ENCODE measurements around the gene KLHL15. TPM values are rescaled to one million over a fixed set of nuclear protein-coding genes. Genes with fewer than 3 reads are reported as not detected.

Gene KLHL15
- total RNA-seq, 1 experiment from 2014 or later = 7.2 TPM

DNA sequence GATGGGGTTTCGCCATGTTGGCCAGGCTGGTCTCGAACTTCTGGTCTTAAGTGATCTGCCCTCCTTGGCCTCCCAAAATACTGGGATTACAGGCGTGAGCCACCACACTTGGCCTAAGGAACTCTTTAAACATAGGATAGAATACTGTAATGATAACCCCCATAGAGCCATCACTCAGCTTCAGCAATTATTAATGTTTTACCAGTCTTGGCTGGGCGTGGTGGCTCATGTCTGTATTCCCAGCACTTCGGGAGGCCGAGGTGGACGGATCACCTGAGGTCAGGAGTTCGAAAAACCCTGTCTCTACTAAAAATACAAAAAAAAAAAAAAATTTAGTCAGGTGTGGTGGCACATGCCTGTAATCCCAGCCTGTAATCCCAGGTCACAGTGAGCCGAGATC is 42.9 kb upstream of the KLHL15 start:
- POLR2A ChIA-PET = interaction anchor here (0.6 kb wide), 1 partner anchor 1013 kb away, joined by 3 read pairs; no protein-coding TSS in a partner anchor

DNA sequence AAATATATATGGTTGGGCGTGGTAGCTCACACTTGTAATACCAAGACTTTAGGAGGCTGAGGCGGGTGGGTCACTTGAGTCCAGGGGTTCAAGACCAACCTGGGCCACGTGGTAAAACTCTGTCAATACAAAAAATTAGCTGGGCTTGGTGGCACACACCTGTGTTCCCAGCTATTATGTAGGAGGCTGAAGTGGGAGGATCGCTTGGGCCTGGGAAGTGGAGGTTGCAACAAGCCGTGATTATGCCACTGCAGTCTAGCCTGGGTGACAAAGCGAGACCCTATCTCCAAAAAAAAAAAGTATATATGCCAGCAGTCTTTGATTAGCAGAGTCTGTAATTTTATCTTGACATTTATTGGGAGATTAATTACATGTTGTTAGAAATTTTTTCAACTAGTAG is 36.5 kb upstream of the KLHL15 start:
- ChIA-PET POLR2A (interaction anchor here (0.7 kb wide), 1 partner anchor 8 kb away, joined by 3 read pairs; the partner anchor contains the start of gene EIF2S3), CTCF (no interaction called here)
- no peak overlapping the region for H3K27ac Mint-ChIP-seq
- peaks cover 60% of the 10 kb centered on the region for H3K36me3 Mint-ChIP-seq
- DNase-seq (ENCODE audit: low spot score) (no peak), ATAC-seq (no peak)
- no peaks in the 10 kb centered on the region for H3K4me1 Mint-ChIP-seq
- no peaks in the 10 kb centered on the region for H3K9me3 Mint-ChIP-seq
- no peaks in the 10 kb centered on the region for H3K27me3 Mint-ChIP-seq (ENCODE audit: low read depth)
- H3K4me3 Mint-ChIP-seq = no peak overlapping the region
- TF ChIP-seq, protein P1, sequence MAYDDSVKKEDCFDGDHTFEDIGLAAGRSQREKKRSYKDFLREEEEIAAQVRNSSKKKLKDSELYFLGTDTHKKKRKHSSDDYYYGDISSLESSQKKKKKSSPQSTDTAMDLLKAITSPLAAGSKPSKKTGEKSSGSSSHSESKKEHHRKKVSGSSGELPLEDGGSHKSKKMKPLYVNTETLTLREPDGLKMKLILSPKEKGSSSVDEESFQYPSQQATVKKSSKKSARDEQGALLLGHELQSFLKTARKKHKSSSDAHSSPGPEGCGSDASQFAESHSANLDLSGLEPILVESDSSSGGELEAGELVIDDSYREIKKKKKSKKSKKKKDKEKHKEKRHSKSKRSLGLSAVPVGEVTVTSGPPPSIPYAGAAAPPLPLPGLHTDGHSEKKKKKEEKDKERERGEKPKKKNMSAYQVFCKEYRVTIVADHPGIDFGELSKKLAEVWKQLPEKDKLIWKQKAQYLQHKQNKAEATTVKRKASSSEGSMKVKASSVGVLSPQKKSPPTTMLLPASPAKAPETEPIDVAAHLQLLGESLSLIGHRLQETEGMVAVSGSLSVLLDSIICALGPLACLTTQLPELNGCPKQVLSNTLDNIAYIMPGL (CRISPR knock-in tag; IDR thresholded peaks at IDR 0.05) = no peak
- TF ChIP-seq FOXP1 (CRISPR knock-in tag; IDR thresholded peaks at IDR 0.05; ENCODE audit: borderline replicate concordance) (no peak), NFATC4 (CRISPR knock-in tag; IDR thresholded peaks at IDR 0.05) (peak; percentile 79; the same call in 1 of the 2 replicates), ATF1 (CRISPR knock-in tag; IDR thresholded peaks at IDR 0.05) (no peak)
- TF ChIP-seq, protein P2, sequence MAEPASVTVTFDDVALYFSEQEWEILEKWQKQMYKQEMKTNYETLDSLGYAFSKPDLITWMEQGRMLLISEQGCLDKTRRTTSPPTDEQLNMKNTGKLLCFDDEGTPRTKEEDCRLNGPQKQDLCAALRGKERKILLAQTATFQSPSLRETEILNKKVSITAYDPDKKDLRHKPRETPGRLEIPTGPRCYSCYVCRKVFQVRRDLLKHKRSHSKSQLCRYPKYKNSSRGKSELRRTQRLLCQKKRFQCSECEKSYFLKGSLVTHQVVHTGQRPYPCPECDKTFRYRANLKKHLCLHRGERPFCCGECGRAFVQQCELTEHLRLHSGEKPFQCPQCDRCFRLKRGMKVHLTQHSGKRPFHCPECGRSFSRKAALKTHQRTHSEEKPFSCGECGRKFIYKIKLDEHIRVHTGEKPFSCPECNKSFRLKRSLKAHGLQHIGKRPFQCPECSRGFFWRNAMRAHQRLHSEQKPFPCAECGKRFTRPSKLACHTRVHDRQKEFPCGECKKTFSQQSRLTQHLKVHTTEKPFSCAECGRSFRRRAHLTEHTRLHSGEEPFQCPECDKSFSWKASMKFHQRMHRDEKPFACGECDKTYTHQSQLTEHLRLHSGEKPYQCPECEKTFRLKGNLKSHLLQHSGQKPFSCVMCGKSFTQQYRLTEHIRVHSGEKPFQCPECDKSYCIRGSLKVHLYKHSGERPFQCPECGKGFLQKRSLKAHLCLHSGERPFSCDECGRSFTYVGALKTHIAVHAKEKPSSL (CRISPR knock-in tag; conservative IDR thresholded peaks at IDR 0.05) = no peak
- TF ChIP-seq, protein P3, sequence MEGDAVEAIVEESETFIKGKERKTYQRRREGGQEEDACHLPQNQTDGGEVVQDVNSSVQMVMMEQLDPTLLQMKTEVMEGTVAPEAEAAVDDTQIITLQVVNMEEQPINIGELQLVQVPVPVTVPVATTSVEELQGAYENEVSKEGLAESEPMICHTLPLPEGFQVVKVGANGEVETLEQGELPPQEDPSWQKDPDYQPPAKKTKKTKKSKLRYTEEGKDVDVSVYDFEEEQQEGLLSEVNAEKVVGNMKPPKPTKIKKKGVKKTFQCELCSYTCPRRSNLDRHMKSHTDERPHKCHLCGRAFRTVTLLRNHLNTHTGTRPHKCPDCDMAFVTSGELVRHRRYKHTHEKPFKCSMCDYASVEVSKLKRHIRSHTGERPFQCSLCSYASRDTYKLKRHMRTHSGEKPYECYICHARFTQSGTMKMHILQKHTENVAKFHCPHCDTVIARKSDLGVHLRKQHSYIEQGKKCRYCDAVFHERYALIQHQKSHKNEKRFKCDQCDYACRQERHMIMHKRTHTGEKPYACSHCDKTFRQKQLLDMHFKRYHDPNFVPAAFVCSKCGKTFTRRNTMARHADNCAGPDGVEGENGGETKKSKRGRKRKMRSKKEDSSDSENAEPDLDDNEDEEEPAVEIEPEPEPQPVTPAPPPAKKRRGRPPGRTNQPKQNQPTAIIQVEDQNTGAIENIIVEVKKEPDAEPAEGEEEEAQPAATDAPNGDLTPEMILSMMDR (IDR thresholded peaks at IDR 0.05) = no peak
- TF ChIP-seq, protein P4, sequence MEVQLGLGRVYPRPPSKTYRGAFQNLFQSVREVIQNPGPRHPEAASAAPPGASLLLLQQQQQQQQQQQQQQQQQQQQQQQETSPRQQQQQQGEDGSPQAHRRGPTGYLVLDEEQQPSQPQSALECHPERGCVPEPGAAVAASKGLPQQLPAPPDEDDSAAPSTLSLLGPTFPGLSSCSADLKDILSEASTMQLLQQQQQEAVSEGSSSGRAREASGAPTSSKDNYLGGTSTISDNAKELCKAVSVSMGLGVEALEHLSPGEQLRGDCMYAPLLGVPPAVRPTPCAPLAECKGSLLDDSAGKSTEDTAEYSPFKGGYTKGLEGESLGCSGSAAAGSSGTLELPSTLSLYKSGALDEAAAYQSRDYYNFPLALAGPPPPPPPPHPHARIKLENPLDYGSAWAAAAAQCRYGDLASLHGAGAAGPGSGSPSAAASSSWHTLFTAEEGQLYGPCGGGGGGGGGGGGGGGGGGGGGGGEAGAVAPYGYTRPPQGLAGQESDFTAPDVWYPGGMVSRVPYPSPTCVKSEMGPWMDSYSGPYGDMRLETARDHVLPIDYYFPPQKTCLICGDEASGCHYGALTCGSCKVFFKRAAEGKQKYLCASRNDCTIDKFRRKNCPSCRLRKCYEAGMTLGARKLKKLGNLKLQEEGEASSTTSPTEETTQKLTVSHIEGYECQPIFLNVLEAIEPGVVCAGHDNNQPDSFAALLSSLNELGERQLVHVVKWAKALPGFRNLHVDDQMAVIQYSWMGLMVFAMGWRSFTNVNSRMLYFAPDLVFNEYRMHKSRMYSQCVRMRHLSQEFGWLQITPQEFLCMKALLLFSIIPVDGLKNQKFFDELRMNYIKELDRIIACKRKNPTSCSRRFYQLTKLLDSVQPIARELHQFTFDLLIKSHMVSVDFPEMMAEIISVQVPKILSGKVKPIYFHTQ (CRISPR knock-in tag; IDR thresholded peaks at IDR 0.05) = peak; percentile 45; the same call in 1 of the 2 replicates
- TF ChIP-seq, protein P5, sequence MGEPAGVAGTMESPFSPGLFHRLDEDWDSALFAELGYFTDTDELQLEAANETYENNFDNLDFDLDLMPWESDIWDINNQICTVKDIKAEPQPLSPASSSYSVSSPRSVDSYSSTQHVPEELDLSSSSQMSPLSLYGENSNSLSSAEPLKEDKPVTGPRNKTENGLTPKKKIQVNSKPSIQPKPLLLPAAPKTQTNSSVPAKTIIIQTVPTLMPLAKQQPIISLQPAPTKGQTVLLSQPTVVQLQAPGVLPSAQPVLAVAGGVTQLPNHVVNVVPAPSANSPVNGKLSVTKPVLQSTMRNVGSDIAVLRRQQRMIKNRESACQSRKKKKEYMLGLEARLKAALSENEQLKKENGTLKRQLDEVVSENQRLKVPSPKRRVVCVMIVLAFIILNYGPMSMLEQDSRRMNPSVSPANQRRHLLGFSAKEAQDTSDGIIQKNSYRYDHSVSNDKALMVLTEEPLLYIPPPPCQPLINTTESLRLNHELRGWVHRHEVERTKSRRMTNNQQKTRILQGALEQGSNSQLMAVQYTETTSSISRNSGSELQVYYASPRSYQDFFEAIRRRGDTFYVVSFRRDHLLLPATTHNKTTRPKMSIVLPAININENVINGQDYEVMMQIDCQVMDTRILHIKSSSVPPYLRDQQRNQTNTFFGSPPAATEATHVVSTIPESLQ (CRISPR knock-in tag; IDR thresholded peaks at IDR 0.05) = no peak

More for the DNA sequence above, 42.9 kb upstream of the KLHL15 start:
- H3K9me3 Mint-ChIP-seq = no peaks in the 10 kb centered on the region
- H3K36me3 Mint-ChIP-seq = peaks cover 66% of the 10 kb centered on the region
- no peak overlapping the region for H3K27ac Mint-ChIP-seq
- H3K4me3 Mint-ChIP-seq = no peak overlapping the region
- CTCF ChIA-PET = interaction anchor here (0.6 kb wide), 1 partner anchor 221 kb away, joined by 3 read pairs; no protein-coding TSS in a partner anchor
- no peak for TF ChIP-seq RELA (CRISPR knock-in tag; IDR thresholded peaks at IDR 0.05; ENCODE audit: borderline replicate concordance)
- TF ChIP-seq ZNF416 (CRISPR knock-in tag; IDR thresholded peaks at IDR 0.05) = no peak
- TF ChIP-seq, protein P6, sequence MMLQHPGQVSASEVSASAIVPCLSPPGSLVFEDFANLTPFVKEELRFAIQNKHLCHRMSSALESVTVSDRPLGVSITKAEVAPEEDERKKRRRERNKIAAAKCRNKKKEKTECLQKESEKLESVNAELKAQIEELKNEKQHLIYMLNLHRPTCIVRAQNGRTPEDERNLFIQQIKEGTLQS (CRISPR knock-in tag; conservative IDR thresholded peaks at IDR 0.05) = no peak
- TF ChIP-seq, protein P7, sequence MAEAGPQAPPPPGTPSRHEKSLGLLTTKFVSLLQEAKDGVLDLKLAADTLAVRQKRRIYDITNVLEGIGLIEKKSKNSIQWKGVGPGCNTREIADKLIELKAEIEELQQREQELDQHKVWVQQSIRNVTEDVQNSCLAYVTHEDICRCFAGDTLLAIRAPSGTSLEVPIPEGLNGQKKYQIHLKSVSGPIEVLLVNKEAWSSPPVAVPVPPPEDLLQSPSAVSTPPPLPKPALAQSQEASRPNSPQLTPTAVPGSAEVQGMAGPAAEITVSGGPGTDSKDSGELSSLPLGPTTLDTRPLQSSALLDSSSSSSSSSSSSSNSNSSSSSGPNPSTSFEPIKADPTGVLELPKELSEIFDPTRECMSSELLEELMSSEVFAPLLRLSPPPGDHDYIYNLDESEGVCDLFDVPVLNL (CRISPR knock-in tag; IDR thresholded peaks at IDR 0.05; ENCODE audit: borderline replicate concordance, low read depth) = no peak
- TF ChIP-seq, protein P8, sequence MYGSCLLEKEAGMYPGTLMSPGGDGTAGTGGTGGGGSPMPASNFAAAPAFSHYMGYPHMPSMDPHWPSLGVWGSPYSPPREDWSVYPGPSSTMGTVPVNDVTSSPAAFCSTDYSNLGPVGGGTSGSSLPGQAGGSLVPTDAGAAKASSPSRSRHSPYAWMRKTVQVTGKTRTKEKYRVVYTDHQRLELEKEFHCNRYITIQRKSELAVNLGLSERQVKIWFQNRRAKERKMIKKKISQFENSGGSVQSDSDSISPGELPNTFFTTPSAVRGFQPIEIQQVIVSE (CRISPR knock-in tag; IDR thresholded peaks at IDR 0.05; ENCODE audit: borderline replicate concordance) = no peak
- TF ChIP-seq ZNF396 (CRISPR knock-in tag; IDR thresholded peaks at IDR 0.05; ENCODE audit: borderline replicate concordance) = no peak
- TF ChIP-seq, protein P9, sequence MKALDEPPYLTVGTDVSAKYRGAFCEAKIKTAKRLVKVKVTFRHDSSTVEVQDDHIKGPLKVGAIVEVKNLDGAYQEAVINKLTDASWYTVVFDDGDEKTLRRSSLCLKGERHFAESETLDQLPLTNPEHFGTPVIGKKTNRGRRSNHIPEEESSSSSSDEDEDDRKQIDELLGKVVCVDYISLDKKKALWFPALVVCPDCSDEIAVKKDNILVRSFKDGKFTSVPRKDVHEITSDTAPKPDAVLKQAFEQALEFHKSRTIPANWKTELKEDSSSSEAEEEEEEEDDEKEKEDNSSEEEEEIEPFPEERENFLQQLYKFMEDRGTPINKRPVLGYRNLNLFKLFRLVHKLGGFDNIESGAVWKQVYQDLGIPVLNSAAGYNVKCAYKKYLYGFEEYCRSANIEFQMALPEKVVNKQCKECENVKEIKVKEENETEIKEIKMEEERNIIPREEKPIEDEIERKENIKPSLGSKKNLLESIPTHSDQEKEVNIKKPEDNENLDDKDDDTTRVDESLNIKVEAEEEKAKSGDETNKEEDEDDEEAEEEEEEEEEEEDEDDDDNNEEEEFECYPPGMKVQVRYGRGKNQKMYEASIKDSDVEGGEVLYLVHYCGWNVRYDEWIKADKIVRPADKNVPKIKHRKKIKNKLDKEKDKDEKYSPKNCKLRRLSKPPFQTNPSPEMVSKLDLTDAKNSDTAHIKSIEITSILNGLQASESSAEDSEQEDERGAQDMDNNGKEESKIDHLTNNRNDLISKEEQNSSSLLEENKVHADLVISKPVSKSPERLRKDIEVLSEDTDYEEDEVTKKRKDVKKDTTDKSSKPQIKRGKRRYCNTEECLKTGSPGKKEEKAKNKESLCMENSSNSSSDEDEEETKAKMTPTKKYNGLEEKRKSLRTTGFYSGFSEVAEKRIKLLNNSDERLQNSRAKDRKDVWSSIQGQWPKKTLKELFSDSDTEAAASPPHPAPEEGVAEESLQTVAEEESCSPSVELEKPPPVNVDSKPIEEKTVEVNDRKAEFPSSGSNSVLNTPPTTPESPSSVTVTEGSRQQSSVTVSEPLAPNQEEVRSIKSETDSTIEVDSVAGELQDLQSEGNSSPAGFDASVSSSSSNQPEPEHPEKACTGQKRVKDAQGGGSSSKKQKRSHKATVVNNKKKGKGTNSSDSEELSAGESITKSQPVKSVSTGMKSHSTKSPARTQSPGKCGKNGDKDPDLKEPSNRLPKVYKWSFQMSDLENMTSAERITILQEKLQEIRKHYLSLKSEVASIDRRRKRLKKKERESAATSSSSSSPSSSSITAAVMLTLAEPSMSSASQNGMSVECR (CRISPR knock-in tag; IDR thresholded peaks at IDR 0.05; ENCODE audit: borderline replicate concordance) = no peak
- TF ChIP-seq NFYB (CRISPR knock-in tag; conservative IDR thresholded peaks at IDR 0.05; ENCODE audit: low read depth) = no peak
- ATAC-seq (no peak), DNase-seq (ENCODE audit: low spot score) (no peak)
- H3K27me3 Mint-ChIP-seq (ENCODE audit: low read depth) = no peaks in the 10 kb centered on the region
- no peaks in the 10 kb centered on the region for H3K4me1 Mint-ChIP-seq

All from WTC11 (cell line).